Measurements from ENCODE around the gene NIPBL.
"Not testable (repeated sequence)": the region's sequence is repeated elsewhere in the genome, so short reads cannot be mapped to it uniquely, and the experiment has no call there.

Gene NIPBL

DNA sequence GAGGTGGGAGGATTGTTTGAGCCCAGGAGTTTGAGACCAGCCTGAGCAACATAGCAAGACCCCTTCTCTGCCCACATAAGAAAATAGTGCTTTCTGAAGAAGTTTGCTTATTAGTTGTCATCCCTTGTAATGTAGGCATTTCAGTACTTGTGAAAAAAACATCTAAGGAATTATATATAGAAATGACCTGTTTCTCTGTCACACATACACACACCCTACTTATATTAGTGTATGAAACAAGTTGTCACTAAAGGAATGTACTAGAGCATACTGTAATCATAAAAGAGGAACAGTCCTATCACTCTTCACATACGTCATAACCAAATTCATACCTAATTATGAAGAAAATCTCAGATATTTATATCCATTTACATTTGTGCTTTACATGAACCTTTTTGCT, 122.0 kb downstream of the NIPBL start:
- no peak for DNase-seq (ENCODE audit: low read depth)
- TF ChIP-seq, protein P1, sequence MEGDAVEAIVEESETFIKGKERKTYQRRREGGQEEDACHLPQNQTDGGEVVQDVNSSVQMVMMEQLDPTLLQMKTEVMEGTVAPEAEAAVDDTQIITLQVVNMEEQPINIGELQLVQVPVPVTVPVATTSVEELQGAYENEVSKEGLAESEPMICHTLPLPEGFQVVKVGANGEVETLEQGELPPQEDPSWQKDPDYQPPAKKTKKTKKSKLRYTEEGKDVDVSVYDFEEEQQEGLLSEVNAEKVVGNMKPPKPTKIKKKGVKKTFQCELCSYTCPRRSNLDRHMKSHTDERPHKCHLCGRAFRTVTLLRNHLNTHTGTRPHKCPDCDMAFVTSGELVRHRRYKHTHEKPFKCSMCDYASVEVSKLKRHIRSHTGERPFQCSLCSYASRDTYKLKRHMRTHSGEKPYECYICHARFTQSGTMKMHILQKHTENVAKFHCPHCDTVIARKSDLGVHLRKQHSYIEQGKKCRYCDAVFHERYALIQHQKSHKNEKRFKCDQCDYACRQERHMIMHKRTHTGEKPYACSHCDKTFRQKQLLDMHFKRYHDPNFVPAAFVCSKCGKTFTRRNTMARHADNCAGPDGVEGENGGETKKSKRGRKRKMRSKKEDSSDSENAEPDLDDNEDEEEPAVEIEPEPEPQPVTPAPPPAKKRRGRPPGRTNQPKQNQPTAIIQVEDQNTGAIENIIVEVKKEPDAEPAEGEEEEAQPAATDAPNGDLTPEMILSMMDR (IDR thresholded peaks at IDR 0.05; ENCODE audit: low read depth, low read length, missing control alignments), result no peak
- no peak overlapping the region for H3K4me3 ChIP-seq (ENCODE audit: low read depth, low read length)

DNA sequence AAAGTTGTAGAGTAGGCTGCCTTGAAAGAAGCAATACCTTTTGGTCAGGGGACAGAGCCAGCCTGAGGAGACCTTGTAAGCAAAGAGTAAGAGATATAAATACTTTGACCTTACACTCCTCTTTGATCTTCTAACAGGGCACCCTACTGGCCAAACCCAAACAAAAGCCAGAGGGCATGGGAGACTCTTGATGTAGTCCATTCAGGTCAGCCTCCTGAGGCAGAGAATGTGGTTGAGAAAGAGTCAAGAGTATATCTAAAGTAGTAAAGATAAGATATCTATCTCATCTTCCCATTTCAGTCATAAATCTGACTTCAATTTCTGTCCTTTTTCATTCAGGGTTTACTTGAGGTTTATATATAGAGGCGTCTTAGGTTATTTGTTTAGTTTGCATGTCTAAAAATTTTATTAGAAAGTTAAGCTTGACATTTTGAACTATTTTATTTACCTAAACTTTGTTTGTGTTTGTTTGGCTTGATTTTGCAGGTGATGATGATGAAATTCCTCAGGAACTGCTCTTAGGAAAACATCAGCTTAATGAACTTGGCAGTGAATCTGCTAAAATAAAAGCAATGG, 125.7 kb downstream of the NIPBL start:
- DNase-seq (ENCODE audit: low read depth), result no peak
- H3K4me3 ChIP-seq (ENCODE audit: low read depth, low read length), result no peak overlapping the region
- TF ChIP-seq, protein P1 (IDR thresholded peaks at IDR 0.05; ENCODE audit: low read depth, low read length, missing control alignments), result no peak

DNA sequence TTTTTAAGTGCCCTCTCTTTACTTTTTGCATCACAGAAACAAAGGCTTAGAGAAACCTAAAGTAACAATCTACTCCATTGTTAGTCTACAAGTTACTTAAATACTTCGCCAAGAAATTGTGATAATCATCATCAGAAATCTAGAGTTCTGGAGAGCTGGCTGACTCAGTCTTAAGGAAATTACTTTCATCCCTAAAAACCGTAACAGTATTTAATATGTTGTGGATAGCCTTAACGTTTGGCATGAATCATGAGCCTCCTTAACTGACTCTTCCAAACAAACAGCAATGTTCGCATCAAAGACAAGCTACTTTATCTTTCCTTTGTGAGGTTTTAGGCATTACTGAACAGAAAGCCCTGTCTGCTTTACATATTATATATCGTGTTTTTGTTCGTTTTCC, 128.7 kb downstream of the NIPBL start:
- TF ChIP-seq, protein P1 (IDR thresholded peaks at IDR 0.05; ENCODE audit: low read depth, low read length, missing control alignments), result no peak
- DNase-seq (ENCODE audit: low read depth), result no peak
- H3K4me3 ChIP-seq (ENCODE audit: low read depth, low read length), result no peak overlapping the region

DNA sequence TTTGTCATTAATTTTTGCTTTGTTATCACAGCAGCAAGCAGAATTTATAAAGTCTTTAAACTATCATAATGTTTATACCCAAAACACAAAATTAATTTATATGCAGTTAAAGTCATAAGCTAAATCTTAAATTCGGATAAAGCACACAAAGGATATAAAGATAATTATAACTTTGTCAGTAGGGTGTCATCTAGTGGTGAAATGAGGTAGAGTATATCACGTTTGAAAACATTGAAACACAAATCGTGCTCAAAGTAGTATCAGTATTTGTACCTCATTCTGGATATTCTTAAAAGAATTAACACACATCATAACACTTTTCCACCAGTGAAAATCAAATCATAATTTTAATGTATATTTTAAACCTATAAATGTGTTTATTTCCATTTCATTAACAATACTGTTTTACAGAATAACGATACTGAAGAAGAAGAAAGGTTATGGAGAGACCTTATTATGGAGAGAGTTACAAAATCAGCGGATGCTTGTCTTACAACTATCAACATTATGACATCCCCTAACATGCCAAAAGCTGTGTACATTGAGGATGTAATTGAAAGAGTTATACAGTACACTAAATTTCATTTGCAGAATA, 129.5 kb downstream of the NIPBL start:
- no peak for DNase-seq (ENCODE audit: low read depth)
- no peak overlapping the region for H3K4me3 ChIP-seq (ENCODE audit: low read depth, low read length)
- TF ChIP-seq, protein P1 (IDR thresholded peaks at IDR 0.05; ENCODE audit: low read depth, low read length, missing control alignments), result peak; percentile 48

DNA sequence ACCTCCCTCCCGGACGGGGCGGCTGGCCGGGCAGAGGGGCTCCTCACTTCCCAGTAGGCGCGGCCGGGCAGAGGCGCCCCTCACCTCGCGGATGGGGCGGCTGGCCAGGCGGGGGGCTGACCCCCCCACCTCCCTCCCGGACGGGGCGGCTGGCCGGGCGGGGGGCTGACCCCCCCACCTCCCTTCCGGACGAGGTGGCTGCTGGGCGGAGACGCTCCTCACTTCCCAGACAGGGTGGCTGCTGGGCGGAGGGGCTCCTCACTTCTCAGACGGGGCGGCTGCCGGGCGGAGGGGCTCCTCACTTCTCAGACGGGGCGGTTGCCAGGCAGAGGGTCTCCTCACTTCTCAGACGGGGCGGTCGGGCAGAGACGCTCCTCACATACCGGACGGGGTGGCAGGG, 136.6 kb downstream of the NIPBL start:
- H3K4me3 ChIP-seq (ENCODE audit: low read depth, low read length), result not testable (repeated sequence)

DNA sequence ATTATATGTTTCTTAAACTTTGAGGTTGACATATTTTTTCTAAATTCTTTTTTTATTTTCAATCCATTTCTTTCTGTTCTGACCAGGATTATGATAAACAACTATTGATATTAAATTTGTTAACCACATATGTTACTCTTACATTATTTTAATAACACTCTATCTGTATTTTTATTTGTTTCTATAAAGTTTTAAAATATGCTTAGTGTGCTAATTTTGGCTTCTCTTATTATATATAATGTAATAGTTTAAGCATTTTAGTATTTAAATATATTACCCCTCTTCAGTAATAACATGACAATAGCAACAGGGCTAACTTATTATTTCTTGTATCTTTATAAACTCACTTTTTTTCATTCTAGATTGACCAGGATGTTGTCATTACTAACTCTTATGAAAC, 137.8 kb downstream of the NIPBL start:
- no peak overlapping the region for H3K4me3 ChIP-seq (ENCODE audit: low read depth, low read length)
- DNase-seq (ENCODE audit: low read depth), result no peak
- TF ChIP-seq, protein P1 (IDR thresholded peaks at IDR 0.05; ENCODE audit: low read depth, low read length, missing control alignments), result no peak

More for the DNA sequence above, 136.6 kb downstream of the NIPBL start:
- not testable (repeated sequence) for DNase-seq (ENCODE audit: low read depth)

DNA sequence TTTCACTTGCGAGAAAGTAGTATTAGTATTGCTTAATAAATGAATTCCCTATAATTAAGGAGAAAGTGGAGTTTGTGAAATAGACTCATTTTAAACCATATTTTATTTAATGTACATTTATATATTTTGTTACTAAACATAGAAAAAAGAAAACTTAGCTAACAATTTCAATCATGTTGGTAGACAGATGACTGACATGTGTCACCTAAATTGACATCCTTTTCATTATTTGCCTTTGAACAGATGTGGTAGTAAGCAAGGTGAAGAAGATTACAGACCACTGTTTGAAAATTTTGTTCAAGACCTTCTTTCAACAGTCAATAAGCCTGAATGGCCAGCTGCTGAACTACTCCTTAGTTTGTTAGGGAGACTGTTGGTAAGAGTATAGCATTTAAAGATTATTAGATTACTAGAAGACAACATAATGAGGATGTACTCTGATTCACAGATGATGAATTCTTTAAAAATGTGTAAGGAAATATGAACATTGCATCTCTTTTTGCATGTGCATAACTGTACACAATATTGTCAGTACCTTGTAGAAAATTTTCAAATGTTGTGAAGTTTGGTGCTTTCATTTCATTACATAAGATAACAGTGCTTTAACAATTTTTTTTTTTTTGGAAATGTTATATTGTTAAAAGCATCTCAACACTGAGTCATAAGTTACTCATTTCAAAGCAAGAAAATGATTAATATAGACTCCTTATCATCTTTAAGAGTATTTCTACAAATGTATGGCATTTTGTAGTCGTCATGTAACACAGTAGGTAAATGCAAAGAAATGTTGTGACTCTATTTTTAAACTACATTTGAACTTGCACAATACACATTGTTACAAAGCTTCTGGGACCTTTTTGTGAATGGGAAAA, 139.5 kb downstream of the NIPBL start:
- TF ChIP-seq, protein P1 (IDR thresholded peaks at IDR 0.05; ENCODE audit: low read depth, low read length, missing control alignments), result no peak
- no peak overlapping the region for H3K4me3 ChIP-seq (ENCODE audit: low read depth, low read length)
- no peak for DNase-seq (ENCODE audit: low read depth)
